Natural killer cell (primary cell): ENCODE data around the gene ROR1. TPM values are rescaled to one million over a fixed set of nuclear protein-coding genes. Genes with fewer than 3 reads are reported as not detected.
"Not testable (repeated sequence)": the region's sequence is repeated elsewhere in the genome, so short reads cannot be mapped to it uniquely, and the experiment has no call there.

Experiments
- ATAC-seq, 3 donors: fragments of 150-1000 bp in 2 of 3; fragments of 200-7000 bp in 1 of 3; cut with Tn5 transposase; 1 replicate in 1 of 3; 2 replicates in 2 of 3; pipeline ENCODE4 v1.10.0; 2021; ENCODE audit warnings: mild to moderate bottlenecking in 2 of 3, moderate library complexity in 2 of 3
- DNase-seq, 2 donors: peaks; one replicate each; pipeline versions ENCODE4 v3.0.0 to v3.0.0-alpha.2; 2013 to 2021; ENCODE audit warnings: mixed read lengths in 1 of 2
- H3K27ac ChIP-seq: one replicate; pipeline ENCODE4 v1.5.1; 2013; ENCODE audit warnings: mild to moderate bottlenecking, low read length
- H3K27me3 ChIP-seq: one replicate; pipeline ENCODE4 v1.6.1; 2013; ENCODE audit warnings: low read length; ENCODE audit not compliant: control insufficient read depth, insufficient read depth
- H3K36me3 ChIP-seq: one replicate; pipeline ENCODE4 v1.6.1; 2013; ENCODE audit warnings: low read length; ENCODE audit not compliant: control insufficient read depth, insufficient read depth
- H3K4me1 ChIP-seq: one replicate; pipeline ENCODE4 v1.6.1; 2013; ENCODE audit warnings: low read length; ENCODE audit not compliant: control insufficient read depth, insufficient read depth
- H3K4me3 ChIP-seq: one replicate; pipeline ENCODE4 v1.5.1; 2013; ENCODE audit warnings: low read length
- H3K9me3 ChIP-seq: one replicate; pipeline ENCODE4 v1.6.1; 2013; ENCODE audit warnings: low read length; ENCODE audit not compliant: control insufficient read depth, insufficient read depth
- H3K27ac Mint-ChIP-seq, 2 donors: one replicate each; pipeline ENCODE4 v1.8.0; 2022; ENCODE audit warnings: mild to moderate bottlenecking in 2 of 2, mixed read lengths in 2 of 2, moderate library complexity in 1 of 2
- H3K27me3 Mint-ChIP-seq, 2 donors: one replicate each; pipeline ENCODE4 v1.8.0; 2022; ENCODE audit warnings: low read depth in 2 of 2, mixed read lengths in 2 of 2
- H3K36me3 Mint-ChIP-seq: one replicate; pipeline ENCODE4 v1.8.0; 2022; ENCODE audit warnings: mixed read lengths
- H3K4me1 Mint-ChIP-seq, 2 donors: one replicate each; pipeline ENCODE4 v1.8.0; 2022; ENCODE audit warnings: mixed read lengths in 2 of 2
- H3K4me3 Mint-ChIP-seq: one replicate; pipeline ENCODE4 v1.8.0; 2022; ENCODE audit warnings: mild to moderate bottlenecking, moderate library complexity, mixed read lengths
- H3K9me3 Mint-ChIP-seq, 2 donors: one replicate each; pipeline ENCODE4 v1.8.0; 2022; ENCODE audit warnings: mixed read lengths in 2 of 2
- WGBS: methylation state at CpG from one replicate; pipeline ENCODE4 v1.1.7; 2013; ENCODE audit warnings: missing lambda C conversion rate; ENCODE audit not compliant: insufficient coverage; 5-methylcytosine and 5-hydroxymethylcytosine counted together
- intact Hi-C: fragments of 100-400 bp; cut with micrococcal nuclease; formaldehyde crosslinking; loops from one replicate; pipeline ENCODE4 v1.14.2; 2022
- total RNA-seq, 4 donors: library from RNA; stranded (reverse); fragments of 120-200 nt in 1 of 4; gene quantifications; one replicate each; pipeline versions ENCODE4 v1.2.3 to v1.2.4, GENCODE V29; 2013 to 2022
- TF ChIP-seq, protein P1 (sequence below): fragments of 200-600 bp; IDR thresholded peaks from one replicate; pipeline ENCODE4 v1.8.0; 2022; ENCODE audit warnings: antibody characterized with exemption

ROR1 gene
- total RNA-seq, 3 donors from 2014 or later (not counting 1 experiment from before 2014, with no cell fraction given): 0.05 to 0.35 (median 0.27) TPM

DNA sequence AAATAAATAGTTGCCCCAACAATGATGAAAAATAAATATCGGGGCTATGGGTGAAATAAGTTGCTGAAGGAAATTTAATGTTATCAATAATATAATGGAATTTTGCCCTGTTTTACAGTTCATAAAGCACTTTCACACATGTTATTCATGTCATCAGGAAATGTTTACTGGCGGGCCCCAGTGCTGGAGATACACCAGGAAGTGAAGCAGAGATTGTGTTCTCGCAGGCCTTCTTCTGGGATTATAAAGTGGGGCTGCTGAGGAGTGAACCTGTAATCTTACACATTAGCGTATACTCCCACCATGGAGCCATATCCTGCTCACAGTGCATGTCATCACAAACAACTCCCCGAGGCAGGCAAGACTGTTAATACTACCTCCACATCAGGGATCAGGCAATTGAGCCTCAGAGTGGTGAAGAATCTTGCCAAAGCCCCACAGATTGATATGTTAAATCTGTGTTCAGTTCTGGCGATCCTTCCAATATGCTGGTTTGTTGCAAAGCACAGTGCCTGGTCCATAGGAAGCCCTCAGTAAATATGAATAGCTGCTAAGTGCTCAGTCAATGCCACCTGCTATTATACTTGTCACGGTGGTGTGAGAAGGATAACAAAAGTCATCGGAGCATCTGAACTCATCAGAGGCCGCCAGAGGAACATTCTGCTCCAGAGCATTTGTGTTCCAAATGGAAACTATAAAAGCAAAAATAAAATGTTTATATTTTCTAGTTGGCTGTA lies 325.2 kb downstream of the ROR1 start:
- WGBS: 90% methylated on average over 8 of the region's 9 CpGs
- intact Hi-C loops: no loop called here
- no peaks in the 10 kb centered on the region for H3K4me1 ChIP-seq
- no peak overlapping the region for H3K27ac Mint-ChIP-seq
- no peak for DNase-seq
- H3K27ac ChIP-seq: no peak overlapping the region
- no peaks in the 10 kb centered on the region for H3K4me1 Mint-ChIP-seq
- H3K27me3 Mint-ChIP-seq: peaks cover 0 to 11% of the 10 kb centered on the region in 2 donors
- no peaks in the 10 kb centered on the region for H3K9me3 ChIP-seq
- TF ChIP-seq, protein P1, sequence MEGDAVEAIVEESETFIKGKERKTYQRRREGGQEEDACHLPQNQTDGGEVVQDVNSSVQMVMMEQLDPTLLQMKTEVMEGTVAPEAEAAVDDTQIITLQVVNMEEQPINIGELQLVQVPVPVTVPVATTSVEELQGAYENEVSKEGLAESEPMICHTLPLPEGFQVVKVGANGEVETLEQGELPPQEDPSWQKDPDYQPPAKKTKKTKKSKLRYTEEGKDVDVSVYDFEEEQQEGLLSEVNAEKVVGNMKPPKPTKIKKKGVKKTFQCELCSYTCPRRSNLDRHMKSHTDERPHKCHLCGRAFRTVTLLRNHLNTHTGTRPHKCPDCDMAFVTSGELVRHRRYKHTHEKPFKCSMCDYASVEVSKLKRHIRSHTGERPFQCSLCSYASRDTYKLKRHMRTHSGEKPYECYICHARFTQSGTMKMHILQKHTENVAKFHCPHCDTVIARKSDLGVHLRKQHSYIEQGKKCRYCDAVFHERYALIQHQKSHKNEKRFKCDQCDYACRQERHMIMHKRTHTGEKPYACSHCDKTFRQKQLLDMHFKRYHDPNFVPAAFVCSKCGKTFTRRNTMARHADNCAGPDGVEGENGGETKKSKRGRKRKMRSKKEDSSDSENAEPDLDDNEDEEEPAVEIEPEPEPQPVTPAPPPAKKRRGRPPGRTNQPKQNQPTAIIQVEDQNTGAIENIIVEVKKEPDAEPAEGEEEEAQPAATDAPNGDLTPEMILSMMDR: no peak
- no peaks in the 10 kb centered on the region for H3K27me3 ChIP-seq
- no peaks in the 10 kb centered on the region for H3K36me3 Mint-ChIP-seq
- no peak overlapping the region for H3K4me3 ChIP-seq
- no peaks in the 10 kb centered on the region for H3K36me3 ChIP-seq
- no peak overlapping the region for H3K4me3 Mint-ChIP-seq
- no peaks in the 10 kb centered on the region for H3K9me3 Mint-ChIP-seq
- no peak for ATAC-seq

DNA sequence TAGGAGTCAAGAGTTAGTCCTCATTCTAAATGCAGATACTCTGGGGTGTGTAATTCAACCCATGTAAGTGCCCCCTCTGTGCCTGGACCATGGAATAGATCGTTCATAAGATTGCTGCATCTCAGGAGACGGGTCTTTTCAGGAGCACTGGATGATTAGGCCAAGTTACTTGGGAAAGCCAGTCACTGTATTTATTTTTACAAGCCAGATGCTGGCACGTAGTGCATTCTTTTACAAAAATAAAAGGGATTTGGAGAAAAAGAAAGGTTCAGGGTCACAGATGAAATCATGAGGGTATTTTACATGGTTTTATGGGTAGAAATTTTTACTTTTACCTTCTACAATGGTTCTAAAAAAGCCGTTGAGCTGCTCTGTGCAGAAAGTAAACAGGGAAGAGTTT lies 327.0 kb downstream of the ROR1 start:
- no peak overlapping the region for H3K27ac ChIP-seq
- H3K4me1 Mint-ChIP-seq: no peaks in the 10 kb centered on the region
- ATAC-seq: no peak
- H3K9me3 ChIP-seq: no peaks in the 10 kb centered on the region
- no peak for DNase-seq
- TF ChIP-seq, protein P1: no peak
- no peaks in the 10 kb centered on the region for H3K36me3 Mint-ChIP-seq
- H3K27me3 ChIP-seq: no peaks in the 10 kb centered on the region
- no peak overlapping the region for H3K4me3 ChIP-seq
- no peaks in the 10 kb centered on the region for H3K4me1 ChIP-seq
- no peak overlapping the region for H3K4me3 Mint-ChIP-seq
- no peaks in the 10 kb centered on the region for H3K9me3 Mint-ChIP-seq
- intact Hi-C loops: no loop called here
- WGBS: 76% methylated on average over 4 of the region's 4 CpGs
- no peaks in the 10 kb centered on the region for H3K36me3 ChIP-seq
- H3K27me3 Mint-ChIP-seq: no peaks in the 10 kb centered on the region
- H3K27ac Mint-ChIP-seq: no peak overlapping the region

DNA sequence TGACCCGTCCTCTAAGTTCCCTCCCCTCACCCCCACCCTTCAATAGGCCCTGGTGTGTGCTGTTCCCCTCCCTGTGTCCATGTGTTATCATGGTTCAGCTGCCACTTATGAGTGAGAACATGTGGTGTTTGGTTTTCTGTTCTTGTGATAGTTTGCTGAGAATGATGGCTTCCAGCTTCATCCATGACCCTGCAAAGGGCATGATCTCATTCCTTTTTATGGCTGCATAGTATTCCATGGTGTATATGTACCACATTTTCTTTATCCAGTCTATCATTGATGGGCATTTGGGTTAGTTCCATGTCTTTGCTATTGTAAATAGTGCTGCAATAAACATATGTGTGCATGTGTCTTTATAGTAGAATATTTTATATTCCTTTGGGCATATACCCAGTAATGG lies 330.8 kb downstream of the ROR1 start:
- H3K4me1 Mint-ChIP-seq, H3K4me3 ChIP-seq, H3K27ac Mint-ChIP-seq, H3K36me3 Mint-ChIP-seq, H3K27ac ChIP-seq, H3K9me3 ChIP-seq, intact Hi-C loops, DNase-seq, H3K27me3 ChIP-seq, ATAC-seq, H3K4me3 Mint-ChIP-seq, H3K4me1 ChIP-seq, H3K9me3 Mint-ChIP-seq, H3K36me3 ChIP-seq: not testable (repeated sequence)
- WGBS: 72% methylated on average over 1 of the region's 1 CpG
- peaks cover 0 to 17% of the 10 kb centered on the region in 2 donors for H3K27me3 Mint-ChIP-seq

DNA sequence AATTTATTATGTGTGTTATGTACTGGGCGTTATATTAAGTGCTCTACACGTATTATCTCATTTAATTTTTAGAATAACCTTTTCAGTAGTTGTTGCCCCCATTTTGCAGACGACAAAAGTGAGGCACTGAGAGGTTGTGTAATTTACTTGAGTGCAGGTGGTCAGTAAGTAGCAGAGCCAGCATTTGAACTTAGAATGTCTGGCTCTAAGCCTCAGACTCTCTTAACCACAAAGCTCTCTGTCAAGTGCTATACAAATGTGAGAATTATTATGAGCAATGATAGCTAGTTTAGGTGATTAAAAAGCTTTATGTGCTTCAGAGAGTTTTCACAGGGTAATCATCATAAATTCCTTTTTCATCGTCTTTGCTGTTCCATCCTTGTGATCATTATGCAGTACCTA lies 333.3 kb downstream of the ROR1 start:
- DNase-seq (no peak), ATAC-seq (no peak)
- H3K27me3 Mint-ChIP-seq: peaks cover 0 to 17% of the 10 kb centered on the region in 2 donors
- Histone ChIP-seq H3K36me3 (no peaks in the 10 kb centered on the region), H3K4me3 (no peak overlapping the region), H3K9me3 (no peaks in the 10 kb centered on the region), H3K4me1 (no peaks in the 10 kb centered on the region), H3K27ac (no peak overlapping the region), H3K27me3 (no peaks in the 10 kb centered on the region)
- 100% methylated on average over 1 of the region's 4 CpGs for WGBS
- H3K9me3 Mint-ChIP-seq: no peaks in the 10 kb centered on the region
- no peak overlapping the region for H3K4me3 Mint-ChIP-seq
- intact Hi-C loops: no loop called here
- no peak overlapping the region for H3K27ac Mint-ChIP-seq
- TF ChIP-seq, protein P1: no peak
- no peaks in the 10 kb centered on the region for H3K4me1 Mint-ChIP-seq
- H3K36me3 Mint-ChIP-seq: no peaks in the 10 kb centered on the region
